ENCODE measurements around the gene C16orf54.

DNA sequence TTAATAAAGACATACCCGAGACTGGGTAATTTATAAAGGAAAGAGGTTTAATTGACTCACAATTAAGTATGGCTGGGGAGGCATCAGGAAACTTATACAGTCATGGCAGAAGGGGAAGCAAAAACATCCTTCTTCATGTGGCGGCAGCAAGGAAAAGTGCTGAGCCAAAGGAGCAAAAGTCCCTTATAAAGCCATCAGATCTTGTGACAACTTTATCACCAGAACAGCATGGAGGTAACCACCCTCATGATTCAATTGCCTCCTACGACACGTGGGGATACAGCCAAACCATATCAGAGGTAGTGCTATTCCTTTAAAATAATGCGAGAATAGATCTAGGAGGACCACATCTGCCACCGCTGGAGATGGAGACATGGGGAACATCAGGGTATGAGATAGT is 9.0 kb downstream of the C16orf54 start:
- TF ChIP-seq, protein P1, sequence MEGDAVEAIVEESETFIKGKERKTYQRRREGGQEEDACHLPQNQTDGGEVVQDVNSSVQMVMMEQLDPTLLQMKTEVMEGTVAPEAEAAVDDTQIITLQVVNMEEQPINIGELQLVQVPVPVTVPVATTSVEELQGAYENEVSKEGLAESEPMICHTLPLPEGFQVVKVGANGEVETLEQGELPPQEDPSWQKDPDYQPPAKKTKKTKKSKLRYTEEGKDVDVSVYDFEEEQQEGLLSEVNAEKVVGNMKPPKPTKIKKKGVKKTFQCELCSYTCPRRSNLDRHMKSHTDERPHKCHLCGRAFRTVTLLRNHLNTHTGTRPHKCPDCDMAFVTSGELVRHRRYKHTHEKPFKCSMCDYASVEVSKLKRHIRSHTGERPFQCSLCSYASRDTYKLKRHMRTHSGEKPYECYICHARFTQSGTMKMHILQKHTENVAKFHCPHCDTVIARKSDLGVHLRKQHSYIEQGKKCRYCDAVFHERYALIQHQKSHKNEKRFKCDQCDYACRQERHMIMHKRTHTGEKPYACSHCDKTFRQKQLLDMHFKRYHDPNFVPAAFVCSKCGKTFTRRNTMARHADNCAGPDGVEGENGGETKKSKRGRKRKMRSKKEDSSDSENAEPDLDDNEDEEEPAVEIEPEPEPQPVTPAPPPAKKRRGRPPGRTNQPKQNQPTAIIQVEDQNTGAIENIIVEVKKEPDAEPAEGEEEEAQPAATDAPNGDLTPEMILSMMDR (IDR thresholded peaks at IDR 0.05 in 2 of 3, conservative IDR thresholded peaks at IDR 0.05 in 1 of 3; ENCODE audit: control insufficient read depth in 2 of 3, extremely low read depth in 1 of 3, insufficient read depth in 1 of 3, low read depth in 3 of 3, low read length in 3 of 3) = no peak
- TF ChIP-seq, protein P2, sequence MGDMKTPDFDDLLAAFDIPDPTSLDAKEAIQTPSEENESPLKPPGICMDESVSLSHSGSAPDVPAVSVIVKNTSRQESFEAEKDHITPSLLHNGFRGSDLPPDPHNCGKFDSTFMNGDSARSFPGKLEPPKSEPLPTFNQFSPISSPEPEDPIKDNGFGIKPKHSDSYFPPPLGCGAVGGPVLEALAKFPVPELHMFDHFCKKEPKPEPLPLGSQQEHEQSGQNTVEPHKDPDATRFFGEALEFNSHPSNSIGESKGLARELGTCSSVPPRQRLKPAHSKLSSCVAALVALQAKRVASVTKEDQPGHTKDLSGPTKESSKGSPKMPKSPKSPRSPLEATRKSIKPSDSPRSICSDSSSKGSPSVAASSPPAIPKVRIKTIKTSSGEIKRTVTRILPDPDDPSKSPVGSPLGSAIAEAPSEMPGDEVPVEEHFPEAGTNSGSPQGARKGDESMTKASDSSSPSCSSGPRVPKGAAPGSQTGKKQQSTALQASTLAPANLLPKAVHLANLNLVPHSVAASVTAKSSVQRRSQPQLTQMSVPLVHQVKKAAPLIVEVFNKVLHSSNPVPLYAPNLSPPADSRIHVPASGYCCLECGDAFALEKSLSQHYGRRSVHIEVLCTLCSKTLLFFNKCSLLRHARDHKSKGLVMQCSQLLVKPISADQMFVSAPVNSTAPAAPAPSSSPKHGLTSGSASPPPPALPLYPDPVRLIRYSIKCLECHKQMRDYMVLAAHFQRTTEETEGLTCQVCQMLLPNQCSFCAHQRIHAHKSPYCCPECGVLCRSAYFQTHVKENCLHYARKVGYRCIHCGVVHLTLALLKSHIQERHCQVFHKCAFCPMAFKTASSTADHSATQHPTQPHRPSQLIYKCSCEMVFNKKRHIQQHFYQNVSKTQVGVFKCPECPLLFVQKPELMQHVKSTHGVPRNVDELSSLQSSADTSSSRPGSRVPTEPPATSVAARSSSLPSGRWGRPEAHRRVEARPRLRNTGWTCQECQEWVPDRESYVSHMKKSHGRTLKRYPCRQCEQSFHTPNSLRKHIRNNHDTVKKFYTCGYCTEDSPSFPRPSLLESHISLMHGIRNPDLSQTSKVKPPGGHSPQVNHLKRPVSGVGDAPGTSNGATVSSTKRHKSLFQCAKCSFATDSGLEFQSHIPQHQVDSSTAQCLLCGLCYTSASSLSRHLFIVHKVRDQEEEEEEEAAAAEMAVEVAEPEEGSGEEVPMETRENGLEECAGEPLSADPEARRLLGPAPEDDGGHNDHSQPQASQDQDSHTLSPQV (IDR thresholded peaks at IDR 0.05) = no peak
- TF ChIP-seq ASH2L (IDR thresholded peaks at IDR 0.05; ENCODE audit: borderline replicate concordance, low read depth) (no peak), EP300 (IDR thresholded peaks at IDR 0.05; ENCODE audit: borderline replicate concordance in 1 of 2, control insufficient read depth in 1 of 2, low read depth in 2 of 2, low read length in 2 of 2) (no peak), EED (IDR thresholded peaks at IDR 0.05; ENCODE audit: low read depth) (no peak), TAF1 (IDR thresholded peaks at IDR 0.05; ENCODE audit: borderline replicate concordance, low read depth, low read length) (no peak), GABPA (IDR thresholded peaks at IDR 0.05; ENCODE audit: low read depth) (no peak), SIN3A (IDR thresholded peaks at IDR 0.05; ENCODE audit: low read depth, low read length) (no peak), ZNF274 (IDR thresholded peaks at IDR 0.05; ENCODE audit: insufficient read depth, insufficient read length) (no peak), TARDBP (IDR thresholded peaks at IDR 0.05; ENCODE audit: borderline replicate concordance) (no peak), RAD21 (IDR thresholded peaks at IDR 0.05; ENCODE audit: insufficient read depth, low read depth, low read length) (no peak)
- TF ChIP-seq, protein P3, sequence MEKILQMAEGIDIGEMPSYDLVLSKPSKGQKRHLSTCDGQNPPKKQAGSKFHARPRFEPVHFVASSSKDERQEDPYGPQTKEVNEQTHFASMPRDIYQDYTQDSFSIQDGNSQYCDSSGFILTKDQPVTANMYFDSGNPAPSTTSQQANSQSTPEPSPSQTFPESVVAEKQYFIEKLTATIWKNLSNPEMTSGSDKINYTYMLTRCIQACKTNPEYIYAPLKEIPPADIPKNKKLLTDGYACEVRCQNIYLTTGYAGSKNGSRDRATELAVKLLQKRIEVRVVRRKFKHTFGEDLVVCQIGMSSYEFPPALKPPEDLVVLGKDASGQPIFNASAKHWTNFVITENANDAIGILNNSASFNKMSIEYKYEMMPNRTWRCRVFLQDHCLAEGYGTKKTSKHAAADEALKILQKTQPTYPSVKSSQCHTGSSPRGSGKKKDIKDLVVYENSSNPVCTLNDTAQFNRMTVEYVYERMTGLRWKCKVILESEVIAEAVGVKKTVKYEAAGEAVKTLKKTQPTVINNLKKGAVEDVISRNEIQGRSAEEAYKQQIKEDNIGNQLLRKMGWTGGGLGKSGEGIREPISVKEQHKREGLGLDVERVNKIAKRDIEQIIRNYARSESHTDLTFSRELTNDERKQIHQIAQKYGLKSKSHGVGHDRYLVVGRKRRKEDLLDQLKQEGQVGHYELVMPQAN (conservative IDR thresholded peaks at IDR 0.05) = no peak
- TF ChIP-seq, protein P4, sequence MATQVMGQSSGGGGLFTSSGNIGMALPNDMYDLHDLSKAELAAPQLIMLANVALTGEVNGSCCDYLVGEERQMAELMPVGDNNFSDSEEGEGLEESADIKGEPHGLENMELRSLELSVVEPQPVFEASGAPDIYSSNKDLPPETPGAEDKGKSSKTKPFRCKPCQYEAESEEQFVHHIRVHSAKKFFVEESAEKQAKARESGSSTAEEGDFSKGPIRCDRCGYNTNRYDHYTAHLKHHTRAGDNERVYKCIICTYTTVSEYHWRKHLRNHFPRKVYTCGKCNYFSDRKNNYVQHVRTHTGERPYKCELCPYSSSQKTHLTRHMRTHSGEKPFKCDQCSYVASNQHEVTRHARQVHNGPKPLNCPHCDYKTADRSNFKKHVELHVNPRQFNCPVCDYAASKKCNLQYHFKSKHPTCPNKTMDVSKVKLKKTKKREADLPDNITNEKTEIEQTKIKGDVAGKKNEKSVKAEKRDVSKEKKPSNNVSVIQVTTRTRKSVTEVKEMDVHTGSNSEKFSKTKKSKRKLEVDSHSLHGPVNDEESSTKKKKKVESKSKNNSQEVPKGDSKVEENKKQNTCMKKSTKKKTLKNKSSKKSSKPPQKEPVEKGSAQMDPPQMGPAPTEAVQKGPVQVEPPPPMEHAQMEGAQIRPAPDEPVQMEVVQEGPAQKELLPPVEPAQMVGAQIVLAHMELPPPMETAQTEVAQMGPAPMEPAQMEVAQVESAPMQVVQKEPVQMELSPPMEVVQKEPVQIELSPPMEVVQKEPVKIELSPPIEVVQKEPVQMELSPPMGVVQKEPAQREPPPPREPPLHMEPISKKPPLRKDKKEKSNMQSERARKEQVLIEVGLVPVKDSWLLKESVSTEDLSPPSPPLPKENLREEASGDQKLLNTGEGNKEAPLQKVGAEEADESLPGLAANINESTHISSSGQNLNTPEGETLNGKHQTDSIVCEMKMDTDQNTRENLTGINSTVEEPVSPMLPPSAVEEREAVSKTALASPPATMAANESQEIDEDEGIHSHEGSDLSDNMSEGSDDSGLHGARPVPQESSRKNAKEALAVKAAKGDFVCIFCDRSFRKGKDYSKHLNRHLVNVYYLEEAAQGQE (IDR thresholded peaks at IDR 0.05; ENCODE audit: low read depth, low read length) = no peak

All from GM12878 (cell line).